ENCODE measurements around the gene TMPRSS4.

GRCh38 chr11:118087931-118088330, 11.1 kb downstream of the TMPRSS4 start:
- TF ChIP-seq, protein P1, sequence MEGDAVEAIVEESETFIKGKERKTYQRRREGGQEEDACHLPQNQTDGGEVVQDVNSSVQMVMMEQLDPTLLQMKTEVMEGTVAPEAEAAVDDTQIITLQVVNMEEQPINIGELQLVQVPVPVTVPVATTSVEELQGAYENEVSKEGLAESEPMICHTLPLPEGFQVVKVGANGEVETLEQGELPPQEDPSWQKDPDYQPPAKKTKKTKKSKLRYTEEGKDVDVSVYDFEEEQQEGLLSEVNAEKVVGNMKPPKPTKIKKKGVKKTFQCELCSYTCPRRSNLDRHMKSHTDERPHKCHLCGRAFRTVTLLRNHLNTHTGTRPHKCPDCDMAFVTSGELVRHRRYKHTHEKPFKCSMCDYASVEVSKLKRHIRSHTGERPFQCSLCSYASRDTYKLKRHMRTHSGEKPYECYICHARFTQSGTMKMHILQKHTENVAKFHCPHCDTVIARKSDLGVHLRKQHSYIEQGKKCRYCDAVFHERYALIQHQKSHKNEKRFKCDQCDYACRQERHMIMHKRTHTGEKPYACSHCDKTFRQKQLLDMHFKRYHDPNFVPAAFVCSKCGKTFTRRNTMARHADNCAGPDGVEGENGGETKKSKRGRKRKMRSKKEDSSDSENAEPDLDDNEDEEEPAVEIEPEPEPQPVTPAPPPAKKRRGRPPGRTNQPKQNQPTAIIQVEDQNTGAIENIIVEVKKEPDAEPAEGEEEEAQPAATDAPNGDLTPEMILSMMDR (IDR thresholded peaks at IDR 0.05) = no peak
- TF ChIP-seq POLR2A (IDR thresholded peaks at IDR 0.05) = no peak

Measured in esophagus squamous epithelium (tissue), 4 donors.